Measurements from ENCODE around the gene ZNF709.
A peak's percentile ranks its signal among the peaks of the same experiment; 100 is the strongest.
"Not testable (repeated sequence)": the region's sequence is repeated elsewhere in the genome, so short reads cannot be mapped to it uniquely, and the experiment has no call there.

Gene ZNF709

GRCh38 chr19:12484371-12485051, at the start of gene ZNF709:
TSS of gene ZNF709 (minus strand) at chr19:12484816. CDS start at chr19:12484657, 159 bp downstream.
- peak; percentile 95 for DNase-seq (ENCODE audit: low spot score)

- no peak for DNase-seq (ENCODE audit: low spot score)
These were observed 42.6 kb upstream of the ZNF709 start for GRCh38 chr19:12527034-12527836.

- DNase-seq (ENCODE audit: low spot score): no peak
These were observed 41.9 kb upstream of the ZNF709 start for GRCh38 chr19:12526542-12526941.

- DNase-seq (ENCODE audit: low spot score): no peak
These were observed 37.4 kb upstream of the ZNF709 start for GRCh38 chr19:12521996-12522395.

- no peak for DNase-seq (ENCODE audit: low spot score)
These were observed 29.0 kb upstream of the ZNF709 start for GRCh38 chr19:12513531-12514061.

GRCh38 chr19:12497032-12497431, 12.4 kb upstream of the ZNF709 start:
- no peak for DNase-seq (ENCODE audit: low spot score)

- DNase-seq (ENCODE audit: low spot score): no peak
These were observed 11.9 kb upstream of the ZNF709 start for GRCh38 chr19:12496480-12496879.

GRCh38 chr19:12495002-12495802, 10.6 kb upstream of the ZNF709 start:
- DNase-seq (ENCODE audit: low spot score): peak; percentile 91

GRCh38 chr19:12494260-12494860, 9.7 kb upstream of the ZNF709 start:
- no peak for DNase-seq (ENCODE audit: low spot score)

GRCh38 chr19:12486265-12486783, 1.7 kb upstream of the ZNF709 start:
- not testable (repeated sequence) for DNase-seq (ENCODE audit: low spot score)

- no peak for DNase-seq (ENCODE audit: low spot score)
These were observed 955 bp upstream of the ZNF709 start for GRCh38 chr19:12485571-12485970.

GRCh38 chr19:12485052-12485416, 418 bp upstream of the ZNF709 start:
- no peak for DNase-seq (ENCODE audit: low spot score)

- no peak for DNase-seq (ENCODE audit: low spot score)
These were observed 625 bp downstream of the ZNF709 start for GRCh38 chr19:12484011-12484370.

GRCh38 chr19:12482509-12482886, 2.1 kb downstream of the ZNF709 start:
- DNase-seq (ENCODE audit: low spot score): no peak

- DNase-seq (ENCODE audit: low spot score): no peak
These were observed 2.7 kb downstream of the ZNF709 start for GRCh38 chr19:12481781-12482508.

- DNase-seq (ENCODE audit: low spot score): no peak
These were observed 6.2 kb downstream of the ZNF709 start for GRCh38 chr19:12478234-12478941.

- not testable (repeated sequence) for DNase-seq (ENCODE audit: low spot score)
These were observed 17.0 kb downstream of the ZNF709 start for GRCh38 chr19:12467651-12468050.

GRCh38 chr19:12465211-12465610, 19.4 kb downstream of the ZNF709 start:
- DNase-seq (ENCODE audit: low spot score): no peak

- DNase-seq (ENCODE audit: low spot score): no peak
These were observed 19.8 kb downstream of the ZNF709 start for GRCh38 chr19:12464769-12465168.

GRCh38 chr19:12464139-12464538, 20.5 kb downstream of the ZNF709 start:
- not testable (repeated sequence) for DNase-seq (ENCODE audit: low spot score)

Measured in left forelimb (tissue), 1 donor.